Vagina (tissue), 2 donors: ENCODE results near the gene PEPD.

ENCODE experiments used
- POLR2A ChIP-seq, 2 donors: fragments of 450-650 bp; IDR thresholded peaks; one replicate each; pipeline ENCODE4 v1.6.1; 2017; ENCODE audit warnings: antibody characterized with exemption in 2 of 2, mild to moderate bottlenecking in 2 of 2, moderate library complexity in 2 of 2
- POLR2AphosphoS5 ChIP-seq, 2 donors: sonication (generic); formaldehyde crosslinking; IDR thresholded peaks; one replicate each; pipeline ENCODE4 v1.9.0; 2017; ENCODE audit warnings: antibody characterized with exemption in 2 of 2, mild to moderate bottlenecking in 2 of 2, low read depth in 1 of 2; ENCODE audit not compliant: insufficient read depth in 1 of 2
- TF ChIP-seq, protein P1 (sequence below), 3 experiments: fragments of 450-650 bp in 2 of 3; fragments of 200-600 bp in 1 of 3; sonication (generic) in 1 of 3; IDR thresholded peaks; one replicate each; pipeline ENCODE4 v1.5.1; 2017 to 2019; ENCODE audit warnings: antibody characterized with exemption in 3 of 3, mild to moderate bottlenecking in 2 of 3, moderate library complexity in 2 of 3

DNA sequence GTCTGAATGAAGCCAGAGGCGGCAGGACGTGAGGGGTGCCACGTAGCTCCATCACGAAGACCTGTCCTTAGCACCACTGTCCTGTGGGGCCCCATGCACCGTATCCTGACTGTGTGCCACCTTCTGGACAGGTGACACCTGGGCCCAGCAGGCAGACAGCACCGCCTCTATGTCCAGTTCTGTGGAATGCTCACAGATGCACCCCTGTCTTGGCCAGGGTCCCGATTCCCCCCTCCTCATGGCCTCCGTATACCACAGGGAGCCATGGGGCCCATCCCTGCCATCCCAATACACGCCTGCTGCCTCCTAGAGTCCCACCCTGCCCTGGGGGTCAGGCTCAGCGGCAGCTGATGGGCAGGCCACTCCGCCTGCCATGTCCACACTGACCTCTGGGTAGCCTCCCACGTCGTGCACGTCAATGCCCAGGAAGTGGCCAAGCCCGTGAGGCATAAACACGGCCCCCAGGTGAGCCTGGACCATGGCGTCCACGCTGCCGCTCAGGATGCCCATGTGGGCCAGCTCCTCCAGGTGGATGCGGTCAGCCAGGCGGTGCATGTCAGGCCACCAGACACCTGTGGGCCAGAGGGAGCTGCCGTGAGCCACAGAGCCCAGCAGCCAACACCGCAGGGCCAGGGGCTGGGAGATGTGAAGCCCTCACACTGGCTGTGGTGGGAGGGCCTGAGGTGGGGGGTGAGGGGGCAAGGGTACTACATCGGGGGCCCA, 130.5 kb downstream of the PEPD start:
- TF ChIP-seq, protein P1, sequence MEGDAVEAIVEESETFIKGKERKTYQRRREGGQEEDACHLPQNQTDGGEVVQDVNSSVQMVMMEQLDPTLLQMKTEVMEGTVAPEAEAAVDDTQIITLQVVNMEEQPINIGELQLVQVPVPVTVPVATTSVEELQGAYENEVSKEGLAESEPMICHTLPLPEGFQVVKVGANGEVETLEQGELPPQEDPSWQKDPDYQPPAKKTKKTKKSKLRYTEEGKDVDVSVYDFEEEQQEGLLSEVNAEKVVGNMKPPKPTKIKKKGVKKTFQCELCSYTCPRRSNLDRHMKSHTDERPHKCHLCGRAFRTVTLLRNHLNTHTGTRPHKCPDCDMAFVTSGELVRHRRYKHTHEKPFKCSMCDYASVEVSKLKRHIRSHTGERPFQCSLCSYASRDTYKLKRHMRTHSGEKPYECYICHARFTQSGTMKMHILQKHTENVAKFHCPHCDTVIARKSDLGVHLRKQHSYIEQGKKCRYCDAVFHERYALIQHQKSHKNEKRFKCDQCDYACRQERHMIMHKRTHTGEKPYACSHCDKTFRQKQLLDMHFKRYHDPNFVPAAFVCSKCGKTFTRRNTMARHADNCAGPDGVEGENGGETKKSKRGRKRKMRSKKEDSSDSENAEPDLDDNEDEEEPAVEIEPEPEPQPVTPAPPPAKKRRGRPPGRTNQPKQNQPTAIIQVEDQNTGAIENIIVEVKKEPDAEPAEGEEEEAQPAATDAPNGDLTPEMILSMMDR (IDR thresholded peaks at IDR 0.05): no peak
- TF ChIP-seq POLR2AphosphoS5 (IDR thresholded peaks at IDR 0.05; ENCODE audit: insufficient read depth in 1 of 2, low read depth in 1 of 2) (no peak), POLR2A (IDR thresholded peaks at IDR 0.05) (no peak)
